Measurements from ENCODE around the gene ACRBP. TPM values are rescaled to one million over a fixed set of nuclear protein-coding genes. Genes with fewer than 3 reads are reported as not detected.

ACRBP gene
- total RNA-seq, 1 experiment from 2014 or later = not detected

Other genes starting within 250 kb of the ACRBP start
- not detected in 2 replicates for gene CD27, start 202.5 kb downstream of the ACRBP start, total RNA-seq (2014; rRNA removed; shearing (Covaris generic))
- 5.4 and 12.1 TPM in 2 replicates for gene TAPBPL, start 195.4 kb downstream of the ACRBP start, total RNA-seq (2014; rRNA removed; shearing (Covaris generic))
- gene VAMP1, start 176.8 kb downstream of the ACRBP start, total RNA-seq (2014; rRNA removed; shearing (Covaris generic)) = 0.96 and 2.6 TPM in 2 replicates
- gene MRPL51, start 154.2 kb downstream of the ACRBP start, total RNA-seq (2014; rRNA removed; shearing (Covaris generic)) = 141 and 159 TPM in 2 replicates
- 61.8 and 117 TPM in 2 replicates for gene NCAPD2, start 153.3 kb downstream of the ACRBP start, total RNA-seq (2014; rRNA removed; shearing (Covaris generic))
- gene GAPDH, start 112.9 kb downstream of the ACRBP start, total RNA-seq (2014; rRNA removed; shearing (Covaris generic)) = 6,702 and 8,157 TPM in 2 replicates
- 5.4 and 13.4 TPM in 2 replicates for gene IFFO1, start 91.4 kb downstream of the ACRBP start, total RNA-seq (2014; rRNA removed; shearing (Covaris generic))
- 29.8 and 47.0 TPM in 2 replicates for gene NOP2, start 79.1 kb downstream of the ACRBP start, total RNA-seq (2014; rRNA removed; shearing (Covaris generic))
- 131 and 207 TPM in 2 replicates for gene CHD4, start 40.1 kb downstream of the ACRBP start, total RNA-seq (2014; rRNA removed; shearing (Covaris generic))
- gene LPAR5, start 11.5 kb downstream of the ACRBP start, total RNA-seq (2014; rRNA removed; shearing (Covaris generic)) = 0.27 TPM in 1 of 2 replicates, not detected in the other
- 19.3 and 37.8 TPM in 2 replicates for gene ING4, start 15.7 kb upstream of the ACRBP start, total RNA-seq (2014; rRNA removed; shearing (Covaris generic))
- gene ZNF384, start 41.9 kb upstream of the ACRBP start, total RNA-seq (2014; rRNA removed; shearing (Covaris generic)) = 18.1 and 25.0 TPM in 2 replicates
- gene PIANP, start 53.4 kb upstream of the ACRBP start, total RNA-seq (2014; rRNA removed; shearing (Covaris generic)) = 0.12 TPM in 1 of 2 replicates, not detected in the other
- 60.2 and 66.0 TPM in 2 replicates for gene COPS7A, start 76.6 kb upstream of the ACRBP start, total RNA-seq (2014; rRNA removed; shearing (Covaris generic))
- 274 and 278 TPM in 2 replicates for gene MLF2, start 105.7 kb upstream of the ACRBP start, total RNA-seq (2014; rRNA removed; shearing (Covaris generic))
- 136 and 216 TPM in 2 replicates for gene PTMS, start 118.9 kb upstream of the ACRBP start, total RNA-seq (2014; rRNA removed; shearing (Covaris generic))
- not detected in 2 replicates for gene LAG3, start 125.1 kb upstream of the ACRBP start, total RNA-seq (2014; rRNA removed; shearing (Covaris generic))
- gene CD4, start 142.1 kb upstream of the ACRBP start, total RNA-seq (2014; rRNA removed; shearing (Covaris generic)) = not detected in 2 replicates
- 2.1 TPM in 1 of 2 replicates, not detected in the other for gene GPR162, start 174.4 kb upstream of the ACRBP start, total RNA-seq (2014; rRNA removed; shearing (Covaris generic))
- 18.8 and 34.4 TPM in 2 replicates for gene P3H3, start 181.0 kb upstream of the ACRBP start, total RNA-seq (2014; rRNA removed; shearing (Covaris generic))
- 0.57 TPM in 1 of 2 replicates, not detected in the other for gene GNB3, start 193.5 kb upstream of the ACRBP start, total RNA-seq (2014; rRNA removed; shearing (Covaris generic))
- gene CDCA3, start 203.9 kb upstream of the ACRBP start, total RNA-seq (2014; rRNA removed; shearing (Covaris generic)) = 123 and 126 TPM in 2 replicates
- 47.3 and 79.3 TPM in 2 replicates for gene USP5, start 204.7 kb upstream of the ACRBP start, total RNA-seq (2014; rRNA removed; shearing (Covaris generic))
- gene TPI1, start 220.1 kb upstream of the ACRBP start, total RNA-seq (2014; rRNA removed; shearing (Covaris generic)) = 1,942 and 2,129 TPM in 2 replicates
- gene SPSB2, start 225.9 kb upstream of the ACRBP start, total RNA-seq (2014; rRNA removed; shearing (Covaris generic)) = 6.1 and 7.7 TPM in 2 replicates

Measured in M059J (cell line).